Mononuclear cell (primary cell): ENCODE data around the gene SLC37A1. TPM values are rescaled to one million over a fixed set of nuclear protein-coding genes. Genes with fewer than 3 reads are reported as not detected.

ENCODE experiments used
- H3K27me3 ChIP-seq: 2 replicates; pipeline ENCODE4 v1.6.0; 2011; ENCODE audit warnings: low read length, control low read depth; ENCODE audit not compliant: insufficient read depth
- H3K4me1 ChIP-seq: 2 replicates; pipeline ENCODE4 v1.5.1; 2011; ENCODE audit warnings: mild to moderate bottlenecking, low read length, control low read depth; ENCODE audit not compliant: insufficient read depth
- H3K4me3 ChIP-seq: 2 replicates; pipeline ENCODE4 v1.5.1; 2011; ENCODE audit warnings: mild to moderate bottlenecking, low read length, moderate library complexity
- H3K9me3 ChIP-seq: 2 replicates; pipeline ENCODE4 v1.5.1; 2011; ENCODE audit warnings: low read depth, mild to moderate bottlenecking, control low read depth, low read length
- total RNA-seq: library from RNA; depleted of rRNA; stranded (reverse); fragments of >200 nt; gene quantifications from one replicate; pipeline ENCODE4 v1.2.3, GENCODE V29; 2012

SLC37A1 gene
- total RNA-seq, 1 donor = 19.4 TPM

DNA sequence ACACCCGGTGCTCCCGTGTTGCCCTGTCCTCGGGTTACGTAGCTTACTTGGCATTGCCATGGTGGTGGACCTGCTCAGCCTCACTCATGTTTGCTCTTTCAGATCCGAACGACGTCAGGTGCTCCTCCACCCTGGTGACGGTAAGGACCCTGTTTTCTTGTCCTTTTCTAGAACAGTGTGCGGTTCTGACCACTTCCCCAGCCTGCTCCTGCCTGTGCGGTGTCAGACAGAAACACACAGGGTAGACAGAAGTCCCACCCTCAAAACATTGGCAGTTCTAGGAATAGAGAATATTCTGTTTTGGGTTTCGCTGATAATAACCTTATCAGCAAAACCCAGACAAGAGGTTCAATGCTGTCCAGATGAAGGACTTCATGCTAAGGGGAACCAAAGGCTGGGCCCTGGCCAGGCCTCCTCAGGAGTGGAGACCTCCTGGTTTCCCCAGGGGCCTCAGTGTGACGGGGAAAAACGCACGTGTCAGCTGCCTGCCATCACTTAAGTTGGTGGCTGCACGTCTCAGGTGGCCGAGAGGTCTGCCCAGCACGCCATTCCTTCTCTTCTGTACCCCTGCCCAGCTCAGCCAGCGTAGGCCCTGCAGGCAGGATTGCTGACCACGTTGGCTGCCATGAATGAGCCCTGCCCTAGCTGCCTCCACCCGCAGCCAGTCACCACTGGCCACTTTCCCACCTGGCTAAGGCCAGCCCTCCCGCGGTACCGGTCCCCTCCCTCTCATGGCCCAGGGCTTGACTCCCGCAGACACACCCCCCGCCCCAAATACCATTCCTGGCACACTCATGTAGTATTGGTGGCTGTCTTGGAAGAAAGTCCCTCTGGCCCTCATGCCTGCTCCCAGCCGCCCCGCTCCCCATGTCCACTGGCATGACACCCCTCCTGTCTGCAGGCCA is 33.6 kb downstream of the SLC37A1 start:
- no peaks in the 10 kb centered on the region for H3K9me3 ChIP-seq
- no peak overlapping the region for H3K4me3 ChIP-seq
- no peaks in the 10 kb centered on the region for H3K27me3 ChIP-seq
- no peaks in the 10 kb centered on the region for H3K4me1 ChIP-seq

DNA sequence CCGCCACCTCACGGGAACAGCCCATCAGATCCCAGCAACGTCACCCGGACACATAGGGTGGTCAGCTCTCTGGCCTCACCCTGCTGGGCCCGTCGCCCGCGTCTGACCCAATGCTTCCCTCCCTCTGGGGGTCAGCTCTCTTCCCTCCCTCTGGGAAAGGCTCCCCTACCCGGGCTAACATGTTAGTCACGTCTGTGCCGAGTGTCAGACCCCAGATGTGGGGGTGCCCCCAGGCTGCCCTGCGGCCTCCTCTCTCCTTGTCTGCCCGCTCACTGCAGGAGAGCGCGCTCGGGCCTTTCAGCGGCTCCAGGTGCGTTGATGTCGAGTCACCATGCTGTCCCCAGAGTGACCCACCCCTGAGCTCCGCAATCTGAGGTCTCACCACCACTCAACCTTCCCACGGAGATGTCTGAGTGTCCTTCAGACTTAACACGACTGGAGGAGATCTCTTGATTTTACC is 34.3 kb downstream of the SLC37A1 start:
- H3K4me1 ChIP-seq = no peaks in the 10 kb centered on the region
- no peak overlapping the region for H3K4me3 ChIP-seq
- H3K27me3 ChIP-seq = no peaks in the 10 kb centered on the region
- H3K9me3 ChIP-seq = no peaks in the 10 kb centered on the region

DNA sequence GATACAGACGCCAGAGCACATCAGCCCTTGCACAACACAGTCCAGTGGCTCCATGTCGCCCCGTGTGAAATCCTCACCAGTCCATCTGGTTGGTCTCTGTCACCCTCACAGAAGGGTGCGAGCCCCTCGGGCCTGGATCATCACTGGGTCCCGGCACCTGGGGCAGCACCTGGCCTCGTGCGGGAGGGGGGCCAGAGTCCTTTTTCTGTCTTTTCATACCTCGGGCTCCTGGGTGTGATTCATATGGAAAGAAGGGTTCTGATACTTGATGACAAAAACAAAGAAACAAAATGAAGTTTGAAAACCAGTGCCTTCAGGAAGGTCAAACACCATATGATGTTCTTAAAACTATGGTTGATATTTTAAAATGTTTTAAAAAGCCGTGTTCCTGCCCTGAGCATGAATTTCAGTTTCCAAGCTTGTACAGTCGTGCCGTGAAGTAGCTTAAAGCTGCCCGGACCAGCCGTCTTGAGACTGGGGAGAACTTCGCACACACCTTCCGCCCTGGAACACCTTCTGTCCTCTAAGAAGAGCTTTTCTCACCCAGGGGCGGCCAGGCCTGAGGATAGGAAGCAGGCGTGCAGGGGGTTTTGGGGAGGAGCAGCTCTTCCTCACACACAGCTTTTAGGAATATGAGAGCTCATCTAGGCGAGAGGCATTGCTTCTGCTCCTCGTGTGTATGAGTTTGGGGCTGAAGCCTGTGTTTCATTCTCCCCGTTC is 35.2 kb downstream of the SLC37A1 start:
- no peak overlapping the region for H3K4me3 ChIP-seq
- no peaks in the 10 kb centered on the region for H3K27me3 ChIP-seq
- no peaks in the 10 kb centered on the region for H3K9me3 ChIP-seq
- H3K4me1 ChIP-seq = no peaks in the 10 kb centered on the region

DNA sequence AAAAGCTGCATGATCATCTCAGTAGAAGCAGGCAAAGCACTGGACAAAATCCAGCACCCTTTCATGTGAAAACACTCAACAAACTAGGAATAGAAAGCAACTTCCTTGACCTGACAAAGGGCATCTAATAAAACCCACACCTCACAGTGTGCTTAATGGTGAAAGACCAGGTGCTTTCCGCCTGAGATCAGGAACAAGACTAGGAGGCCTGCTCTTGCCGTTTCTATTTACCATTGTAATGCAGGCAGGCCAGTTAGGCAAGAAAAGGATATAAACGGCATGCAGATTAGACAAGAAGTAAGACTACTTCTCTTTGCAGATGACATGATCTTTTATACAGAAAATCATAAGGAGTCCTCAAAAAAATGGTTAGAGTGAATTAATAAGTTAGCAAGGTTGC is 37.2 kb downstream of the SLC37A1 start:
- no peaks in the 10 kb centered on the region for H3K27me3 ChIP-seq
- H3K4me3 ChIP-seq = no peak overlapping the region
- H3K4me1 ChIP-seq = no peaks in the 10 kb centered on the region
- no peaks in the 10 kb centered on the region for H3K9me3 ChIP-seq

GRCh38 chr21:42552407-42553336 is 39.0 kb downstream of the SLC37A1 start:
- Histone ChIP-seq H3K4me1 (no peaks in the 10 kb centered on the region), H3K27me3 (no peaks in the 10 kb centered on the region), H3K9me3 (no peaks in the 10 kb centered on the region), H3K4me3 (no peak overlapping the region)

- Histone ChIP-seq H3K27me3 (no peaks in the 10 kb centered on the region), H3K4me1 (no peaks in the 10 kb centered on the region), H3K9me3 (no peaks in the 10 kb centered on the region), H3K4me3 (no peak overlapping the region)
Measured at GRCh38 chr21:42553435-42553834, 39.8 kb downstream of the SLC37A1 start.

- Histone ChIP-seq H3K9me3 (no peaks in the 10 kb centered on the region), H3K4me1 (no peaks in the 10 kb centered on the region), H3K4me3 (no peak overlapping the region), H3K27me3 (no peaks in the 10 kb centered on the region)
Measured at GRCh38 chr21:42554251-42554961, 40.8 kb downstream of the SLC37A1 start.

GRCh38 chr21:42555756-42556438 is 42.2 kb downstream of the SLC37A1 start:
- H3K4me1 ChIP-seq = no peaks in the 10 kb centered on the region
- no peaks in the 10 kb centered on the region for H3K27me3 ChIP-seq
- no peaks in the 10 kb centered on the region for H3K9me3 ChIP-seq
- no peak overlapping the region for H3K4me3 ChIP-seq

GRCh38 chr21:42556476-42556875 is 42.8 kb downstream of the SLC37A1 start:
- Histone ChIP-seq H3K27me3 (no peaks in the 10 kb centered on the region), H3K4me3 (no peak overlapping the region)

GRCh38 chr21:42556960-42557359 is 43.3 kb downstream of the SLC37A1 start:
- Histone ChIP-seq H3K9me3 (no peaks in the 10 kb centered on the region), H3K4me3 (no peak overlapping the region), H3K4me1 (no peaks in the 10 kb centered on the region), H3K27me3 (no peaks in the 10 kb centered on the region)

More at GRCh38 chr21:42556476-42556875, 42.8 kb downstream of the SLC37A1 start:
- Histone ChIP-seq H3K4me1 (no peaks in the 10 kb centered on the region), H3K9me3 (no peaks in the 10 kb centered on the region)

GRCh38 chr21:42557420-42557819 is 43.8 kb downstream of the SLC37A1 start:
- H3K4me1 ChIP-seq = no peaks in the 10 kb centered on the region

DNA sequence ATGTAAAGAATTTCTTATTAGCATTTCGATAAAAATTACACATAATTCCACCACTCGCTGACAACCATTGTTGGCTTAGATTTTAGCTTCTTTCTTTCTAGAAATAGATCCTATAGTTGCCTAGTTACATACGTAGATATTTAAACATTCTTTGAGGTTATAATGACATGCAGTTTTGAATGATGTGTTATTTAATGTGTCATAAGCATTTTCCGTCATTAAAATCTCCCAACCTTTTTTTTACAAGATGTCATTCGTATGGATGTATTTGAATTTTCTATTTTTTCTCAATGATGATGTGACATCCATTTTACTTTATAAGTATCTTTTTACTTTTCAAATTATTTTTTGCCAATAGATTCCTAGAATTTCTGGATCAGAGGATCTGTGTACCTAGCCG is 44.7 kb downstream of the SLC37A1 start:
- H3K4me1 ChIP-seq = no peaks in the 10 kb centered on the region
- no peak overlapping the region for H3K4me3 ChIP-seq
- no peaks in the 10 kb centered on the region for H3K27me3 ChIP-seq
- no peaks in the 10 kb centered on the region for H3K9me3 ChIP-seq

More at GRCh38 chr21:42557420-42557819, 43.8 kb downstream of the SLC37A1 start:
- no peaks in the 10 kb centered on the region for H3K27me3 ChIP-seq
- H3K4me3 ChIP-seq = no peak overlapping the region
- no peaks in the 10 kb centered on the region for H3K9me3 ChIP-seq

DNA sequence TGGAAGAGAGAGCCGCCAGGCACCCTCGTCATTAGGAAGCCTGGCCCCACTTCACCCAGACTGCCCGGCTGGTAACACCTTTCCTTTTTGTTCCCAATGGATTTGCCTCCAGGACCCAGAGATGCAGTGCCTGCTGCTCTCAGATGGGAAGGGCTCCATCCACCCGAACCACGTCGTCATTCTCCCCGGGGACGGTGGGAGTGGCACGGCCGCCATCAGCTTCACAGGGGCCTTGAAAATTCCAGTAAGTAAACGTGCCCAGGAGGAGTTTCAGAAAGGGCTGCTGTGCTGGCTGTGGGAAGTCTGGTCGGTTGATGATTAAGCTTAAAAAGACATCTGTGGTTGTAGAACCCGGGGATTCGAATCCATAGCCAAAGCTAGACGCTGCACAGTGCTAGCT is 45.2 kb downstream of the SLC37A1 start:
- no peak overlapping the region for H3K4me3 ChIP-seq
- no peaks in the 10 kb centered on the region for H3K9me3 ChIP-seq
- no peaks in the 10 kb centered on the region for H3K4me1 ChIP-seq
- H3K27me3 ChIP-seq = no peaks in the 10 kb centered on the region

DNA sequence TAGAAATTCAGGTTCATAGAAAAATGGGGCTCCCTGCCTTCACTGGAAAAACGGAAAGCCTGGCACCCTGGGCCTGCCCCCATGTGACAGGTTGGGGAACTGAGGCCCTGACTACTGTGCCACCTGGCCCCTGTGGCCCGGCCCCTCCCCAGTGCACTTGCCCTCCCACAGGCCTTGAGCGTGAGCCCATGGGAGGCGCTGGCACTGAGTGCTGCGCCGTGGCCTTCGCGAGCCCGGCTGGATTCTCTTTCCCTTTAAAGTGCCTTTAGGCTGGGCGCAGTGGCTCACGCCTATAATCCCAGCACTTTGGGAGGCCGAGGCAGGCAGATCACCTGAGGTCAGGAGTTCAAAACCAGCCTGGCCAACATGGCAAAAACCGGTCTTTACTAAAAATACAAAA is 45.7 kb downstream of the SLC37A1 start:
- Histone ChIP-seq H3K4me3 (no peak overlapping the region), H3K27me3 (no peaks in the 10 kb centered on the region), H3K4me1 (no peaks in the 10 kb centered on the region), H3K9me3 (no peaks in the 10 kb centered on the region)
